T-cell (primary cell): ENCODE measurements around the gene ARPC5L. TPM values are rescaled to one million over a fixed set of nuclear protein-coding genes. Genes with fewer than 3 reads are reported as not detected.
A peak's percentile ranks its signal among the peaks of the same experiment; 100 is the strongest.

Experiments
- ATAC-seq, 4 experiments: fragments of 200-7000 bp in 3 of 4; fragments of 150-1000 bp in 1 of 4; cut with Tn5 transposase; replicated peaks in 1 of 4; 1 replicate in 3 of 4; 2 replicates in 1 of 4; pipeline ENCODE4 v1.10.0; 2021; ENCODE audit warnings: moderate library complexity in 3 of 4, mild to moderate bottlenecking in 2 of 4, moderate number of reproducible peaks in 1 of 4
- CTCF ChIA-PET, 2 donors: fragments of 300-600 bp; sonication (Branson Sonifier 250); formaldehyde crosslinking; loops; one replicate each; lab custom pipeline; 2022; ENCODE audit warnings: antibody characterized with exemption in 2 of 2; lab: Charles Lee
- POLR2A ChIA-PET, 2 donors: fragments of 300-600 bp; sonication (Branson Sonifier 250); formaldehyde crosslinking; loops; one replicate each; lab custom pipeline; 2022; ENCODE audit warnings: antibody characterized with exemption in 2 of 2; lab: Charles Lee
- DNase-seq, 35 experiments: peaks; one replicate each; pipeline versions ENCODE4 v3.0.0 to v3.0.0-alpha.2; 2013 to 2023
- H3K27ac ChIP-seq: one replicate; pipeline ENCODE4 v1.5.1; 2013; ENCODE audit warnings: low read length
- H3K27me3 ChIP-seq, 2 experiments: replicated peaks in 1 of 2; 1 replicate in 1 of 2; 2 replicates in 1 of 2; pipeline versions ENCODE4 v1.6.1 to v1.7.0; 2013; ENCODE audit warnings: low read length in 1 of 2, mixed read lengths in 1 of 2; ENCODE audit not compliant: control insufficient read depth in 2 of 2, insufficient read depth in 2 of 2; ENCODE audit errors: extremely low read depth in 1 of 2
- H3K36me3 ChIP-seq, 2 donors: 1 replicate in 1 of 2; 2 replicates in 1 of 2; pipeline versions ENCODE4 v1.6.1 to v1.7.0; 2013; ENCODE audit warnings: low read length in 1 of 2; ENCODE audit not compliant: control insufficient read depth in 2 of 2, insufficient read depth in 1 of 2; ENCODE audit errors: extremely low read depth in 1 of 2
- H3K4me1 ChIP-seq, 2 experiments: 1 replicate in 1 of 2; 2 replicates in 1 of 2; pipeline versions ENCODE4 v1.6.1 to v1.7.0; 2013; ENCODE audit warnings: low read length in 2 of 2, mixed read lengths in 1 of 2; ENCODE audit not compliant: insufficient read depth in 2 of 2, control insufficient read depth in 1 of 2; ENCODE audit errors: extremely low read depth in 1 of 2
- H3K4me3 ChIP-seq, 2 donors: 1 replicate in 1 of 2; 2 replicates in 1 of 2; pipeline versions ENCODE4 v1.5.1 to v1.7.0; 2013; ENCODE audit warnings: mild to moderate bottlenecking in 2 of 2, low read length in 1 of 2, moderate library complexity in 1 of 2; ENCODE audit not compliant: control insufficient read depth in 1 of 2; ENCODE audit errors: extremely low read depth in 1 of 2
- H3K9me3 ChIP-seq: 2 replicates; pipeline ENCODE4 v1.7.0; 2013
- H3K27ac Mint-ChIP-seq, 2 donors: one replicate each; pipeline ENCODE4 v1.8.0; 2020 to 2021; ENCODE audit warnings: mild to moderate bottlenecking in 2 of 2, mixed read lengths in 2 of 2
- H3K27me3 Mint-ChIP-seq, 2 donors: one replicate each; pipeline ENCODE4 v1.8.0; 2021 to 2022; ENCODE audit warnings: mixed read lengths in 2 of 2
- H3K36me3 Mint-ChIP-seq: one replicate; pipeline ENCODE4 v1.8.0; 2021; ENCODE audit warnings: mixed read lengths
- H3K4me1 Mint-ChIP-seq, 3 donors: one replicate each; pipeline ENCODE4 v1.8.0; 2020 to 2022; ENCODE audit warnings: mixed read lengths in 3 of 3, mild to moderate bottlenecking in 1 of 3
- H3K4me3 Mint-ChIP-seq, 3 donors: one replicate each; pipeline ENCODE4 v1.8.0; 2020 to 2022; ENCODE audit warnings: mild to moderate bottlenecking in 3 of 3, mixed read lengths in 3 of 3, moderate library complexity in 3 of 3
- H3K9me3 Mint-ChIP-seq, 3 donors: one replicate each; pipeline ENCODE4 v1.8.0; 2020 to 2022; ENCODE audit warnings: mixed read lengths in 3 of 3
- WGBS: methylation state at CpG from one replicate; pipeline ENCODE4 v1.1.5; 2013; ENCODE audit warnings: missing lambda C conversion rate; ENCODE audit not compliant: insufficient coverage; 5-methylcytosine and 5-hydroxymethylcytosine counted together
- total RNA-seq, 35 experiments: library from RNA in 6 of 35; stranded (reverse) in 6 of 35; fragments of 120-200 nt in 1 of 35; gene quantifications; one replicate each; pipeline versions ENCODE4 v1.2.1 to v1.2.4 and lab custom pipeline; 2013 to 2026

ARPC5L gene
- total RNA-seq, 5 donors from 2014 or later (not counting 1 experiment from before 2014, with no cell fraction given) = 29.1 to 55.3 (median 35.9) TPM

- Histone ChIP-seq H3K27ac (peak overlapping the region; percentile 69), H3K4me3 (no peak overlapping the region), H3K4me1 (peaks cover 0 to 27% of the 10 kb centered on the region in 2 experiments), H3K27me3 (peaks cover 0 to 11% of the 10 kb centered on the region in 2 experiments), H3K9me3 (no peaks in the 10 kb centered on the region), H3K36me3 (peaks cover 4 to 21% of the 10 kb centered on the region in 2 donors)
- CTCF ChIA-PET = interaction anchor here (0.5 to 2.7 kb wide), 5 partner anchors 8 to 80 kb away, joined by 3 to 14 read pairs (median 7); partner anchors contain the start of genes ARPC5L (in 1 of the 2) and OLFML2A (in 1 of the 2)
- DNase-seq (no peak), ATAC-seq (no peak)
- no peaks in the 10 kb centered on the region for H3K9me3 Mint-ChIP-seq
- peak overlapping the region in 1 of 2 donors; percentile 45 for H3K27ac Mint-ChIP-seq
- peaks cover 4 to 5% of the 10 kb centered on the region in 2 donors for H3K27me3 Mint-ChIP-seq
- H3K36me3 Mint-ChIP-seq = peaks cover 16% of the 10 kb centered on the region
- H3K4me1 Mint-ChIP-seq = peaks cover 6 to 21% (median 16%) of the 10 kb centered on the region in 3 donors
- no peak overlapping the region for H3K4me3 Mint-ChIP-seq
- POLR2A ChIA-PET = no interaction called here
- whole genome bisulfite sequencing = 88% methylated on average over 3 of the region's 8 CpGs
These were observed 7.8 kb upstream of the ARPC5L start for GRCh38 chr9:124854161-124854560.

DNA sequence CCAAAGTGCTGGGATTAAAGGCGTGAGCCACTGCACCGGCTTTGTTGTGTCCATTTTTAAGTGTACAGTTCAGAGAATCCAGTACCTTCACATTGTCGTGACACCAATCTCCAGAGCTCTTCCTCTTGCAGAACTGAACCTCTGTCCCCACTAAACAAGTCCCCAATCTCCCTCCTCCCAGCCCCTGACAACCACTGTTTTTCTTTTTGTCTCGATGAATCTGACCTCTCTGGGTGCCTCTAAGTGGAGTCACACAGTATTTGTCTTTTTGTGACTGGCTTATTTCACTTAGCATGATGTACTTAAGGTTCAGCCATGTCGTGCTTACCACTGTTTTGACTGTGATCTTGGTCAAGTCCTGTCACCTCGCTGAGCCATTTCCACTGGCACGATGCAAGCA is 7.1 kb upstream of the ARPC5L start:
- no peaks in the 10 kb centered on the region for H3K9me3 Mint-ChIP-seq
- H3K27ac Mint-ChIP-seq = peak overlapping the region; percentile 11 to 29
- CTCF ChIA-PET = interaction anchor here (0.6 kb wide), 2 partner anchors 301 to 351 kb away, joined by 3 read pairs; no protein-coding TSS in a partner anchor
- ATAC-seq (no peak), DNase-seq (no peak)
- Histone ChIP-seq H3K27ac (no peak overlapping the region), H3K4me3 (no peak overlapping the region), H3K4me1 (peaks cover 0 to 34% of the 10 kb centered on the region in 2 experiments), H3K9me3 (no peaks in the 10 kb centered on the region), H3K27me3 (peaks cover 0 to 11% of the 10 kb centered on the region in 2 experiments), H3K36me3 (peaks cover 4 to 28% of the 10 kb centered on the region in 2 donors)
- POLR2A ChIA-PET = no interaction called here
- H3K4me3 Mint-ChIP-seq = no peak overlapping the region
- peaks cover 3% of the 10 kb centered on the region in 2 donors for H3K27me3 Mint-ChIP-seq
- 87% methylated on average over 4 of the region's 7 CpGs for WGBS
- H3K4me1 Mint-ChIP-seq = peaks cover 7 to 28% (median 21%) of the 10 kb centered on the region in 3 donors
- peaks cover 21% of the 10 kb centered on the region for H3K36me3 Mint-ChIP-seq

GRCh38 chr9:124855566-124855943 is 6.4 kb upstream of the ARPC5L start:
- H3K9me3 Mint-ChIP-seq = no peaks in the 10 kb centered on the region
- H3K4me1 Mint-ChIP-seq = peaks cover 15 to 35% (median 28%) of the 10 kb centered on the region in 3 donors
- no peak overlapping the region for H3K4me3 Mint-ChIP-seq
- DNase-seq = no peak
- ChIA-PET CTCF (no interaction called here), POLR2A (no interaction called here)
- H3K27ac ChIP-seq = no peak overlapping the region
- no peak overlapping the region for H3K4me3 ChIP-seq
- peaks cover 0 to 8% of the 10 kb centered on the region in 2 experiments for H3K27me3 ChIP-seq
- no peak overlapping the region for H3K27ac Mint-ChIP-seq
- no peak for ATAC-seq
- no peaks in the 10 kb centered on the region for H3K27me3 Mint-ChIP-seq
- no peaks in the 10 kb centered on the region for H3K9me3 ChIP-seq
- peaks cover 4 to 41% of the 10 kb centered on the region in 2 experiments for H3K4me1 ChIP-seq
- 84% methylated on average over 17 of the region's 18 CpGs for WGBS
- peaks cover 8 to 35% of the 10 kb centered on the region in 2 donors for H3K36me3 ChIP-seq
- H3K36me3 Mint-ChIP-seq = peaks cover 28% of the 10 kb centered on the region

DNA sequence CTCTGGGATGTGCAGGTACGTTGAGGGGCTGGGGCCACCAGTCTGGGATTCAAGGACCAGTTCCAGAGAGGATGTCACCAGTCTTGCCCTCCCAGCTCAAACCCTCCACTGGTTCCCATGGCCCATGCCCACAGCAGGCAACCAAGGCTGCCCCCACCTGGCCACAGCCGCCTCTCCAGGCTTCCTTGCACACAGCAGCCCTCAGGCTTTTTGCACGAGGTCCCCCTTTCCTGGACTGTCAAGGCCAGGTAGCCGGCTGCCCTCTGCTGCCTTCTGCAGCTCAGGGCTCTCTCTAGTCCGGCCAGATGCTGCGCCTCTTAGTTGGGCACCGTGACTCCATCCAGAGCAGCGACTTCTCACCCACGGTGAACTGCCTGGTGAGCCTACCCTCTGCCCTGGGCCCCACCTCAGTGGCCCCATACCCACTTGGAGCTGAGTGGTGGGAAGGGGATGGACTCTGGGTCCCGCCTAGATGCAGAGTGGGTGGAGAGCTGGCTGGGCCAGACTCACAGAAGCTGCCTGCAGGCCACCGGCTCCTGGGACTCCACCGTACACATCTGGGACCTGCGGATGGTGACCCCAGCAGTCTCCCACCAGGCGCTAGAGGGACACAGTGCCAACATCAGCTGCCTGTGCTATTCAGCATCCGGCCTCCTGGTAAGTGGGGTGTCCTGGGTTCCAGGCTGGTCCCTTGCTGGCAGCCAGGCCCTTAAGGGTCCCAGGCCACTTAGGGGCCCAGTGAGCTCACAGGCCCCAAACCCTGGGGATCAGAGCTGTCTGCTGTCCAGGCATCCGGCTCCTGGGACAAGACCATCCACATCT is 5.8 kb upstream of the ARPC5L start:
- Mint-ChIP-seq H3K4me1 (peaks cover 16 to 40% (median 34%) of the 10 kb centered on the region in 3 donors), H3K36me3 (peaks cover 30% of the 10 kb centered on the region), H3K4me3 (no peak overlapping the region), H3K27ac (no peak overlapping the region), H3K27me3 (no peaks in the 10 kb centered on the region), H3K9me3 (no peaks in the 10 kb centered on the region)
- H3K4me1 ChIP-seq = peaks cover 10 to 47% of the 10 kb centered on the region in 2 experiments
- no peak overlapping the region for H3K4me3 ChIP-seq
- DNase-seq (no peak), ATAC-seq (peak in 1 of 4 experiments; percentile 6)
- no peak overlapping the region for H3K27ac ChIP-seq
- H3K9me3 ChIP-seq = no peaks in the 10 kb centered on the region
- POLR2A ChIA-PET = no interaction called here
- peaks cover 8 to 41% of the 10 kb centered on the region in 2 donors for H3K36me3 ChIP-seq
- H3K27me3 ChIP-seq = peaks cover 0 to 8% of the 10 kb centered on the region in 2 experiments
- 76% methylated on average over 12 of the region's 16 CpGs for WGBS
- CTCF ChIA-PET = no interaction called here

DNA sequence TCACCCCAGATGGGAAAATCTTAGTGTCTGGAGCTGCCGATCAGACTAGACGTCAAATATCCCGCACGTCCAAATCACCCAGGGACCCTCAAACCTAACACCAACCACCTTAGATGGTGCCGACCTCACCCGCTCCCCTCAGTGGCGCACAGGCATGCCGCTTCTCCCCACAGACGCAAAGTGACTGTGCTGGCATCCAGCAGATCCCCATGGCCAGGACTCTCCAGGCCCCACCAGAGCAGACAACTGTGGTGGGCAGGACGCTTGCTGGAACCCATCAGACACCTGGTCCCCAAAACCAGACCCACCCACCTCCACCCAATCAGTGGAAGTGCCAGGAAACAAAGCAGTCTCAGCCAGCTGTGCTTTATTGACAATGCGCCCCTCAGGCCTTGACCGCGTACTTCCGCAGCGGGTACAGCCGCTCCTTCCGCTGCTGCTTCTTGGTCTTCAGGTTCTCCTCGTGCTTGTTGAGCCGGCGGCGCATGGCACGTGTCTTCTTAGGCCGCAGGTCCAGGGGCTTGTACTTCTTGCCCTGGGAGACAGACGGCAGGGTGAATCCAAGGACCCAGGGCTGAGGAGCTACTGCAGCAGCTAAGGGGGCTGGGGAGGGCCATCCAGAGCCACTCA is 4.3 kb upstream of the ARPC5L start:
- Mint-ChIP-seq H3K9me3 (no peaks in the 10 kb centered on the region), H3K4me3 (no peak overlapping the region), H3K27ac (no peak overlapping the region), H3K27me3 (no peaks in the 10 kb centered on the region), H3K36me3 (peaks cover 30% of the 10 kb centered on the region), H3K4me1 (peaks cover 20 to 41% (median 40%) of the 10 kb centered on the region in 3 donors)
- H3K27me3 ChIP-seq = no peaks in the 10 kb centered on the region
- ATAC-seq (no peak), DNase-seq (no peak)
- CTCF ChIA-PET = no interaction called here
- POLR2A ChIA-PET = interaction anchor here in 1 of 2 donors (0.6 kb wide), 1 partner anchor 249 kb away, joined by 3 read pairs; no protein-coding TSS in a partner anchor
- H3K4me1 ChIP-seq = peaks cover 11 to 45% of the 10 kb centered on the region in 2 experiments
- 94% methylated on average over 24 of the region's 24 CpGs for WGBS
- no peak overlapping the region for H3K27ac ChIP-seq
- H3K4me3 ChIP-seq = no peak overlapping the region
- H3K36me3 ChIP-seq = peaks cover 8 to 42% of the 10 kb centered on the region in 2 donors
- H3K9me3 ChIP-seq = no peaks in the 10 kb centered on the region

- ChIA-PET CTCF (interaction anchor here in 1 of 2 donors (0.6 kb wide), 1 partner anchor 285 kb away, joined by 3 read pairs; no protein-coding TSS in a partner anchor), POLR2A (no interaction called here)
- H3K4me1 Mint-ChIP-seq = peaks cover 15 to 37% (median 35%) of the 10 kb centered on the region in 3 donors
- H3K4me3 Mint-ChIP-seq = no peak overlapping the region
- Histone ChIP-seq H3K36me3 (peaks cover 8 to 42% of the 10 kb centered on the region in 2 donors), H3K9me3 (no peaks in the 10 kb centered on the region), H3K4me3 (no peak overlapping the region), H3K4me1 (peaks cover 11 to 43% of the 10 kb centered on the region in 2 experiments), H3K27ac (no peak overlapping the region), H3K27me3 (no peaks in the 10 kb centered on the region)
- ATAC-seq (no peak), DNase-seq (no peak)
- peaks cover 30% of the 10 kb centered on the region for H3K36me3 Mint-ChIP-seq
- no peaks in the 10 kb centered on the region for H3K27me3 Mint-ChIP-seq
- WGBS = 90% methylated on average over 9 of the region's 9 CpGs
- no peaks in the 10 kb centered on the region for H3K9me3 Mint-ChIP-seq
- no peak overlapping the region for H3K27ac Mint-ChIP-seq
These were observed 3.4 kb upstream of the ARPC5L start for GRCh38 chr9:124858330-124859046.
